Mesothelial cell of epicardium (in vitro differentiated cells): ENCODE measurements around the gene CCL17. TPM values are rescaled to one million over a fixed set of nuclear protein-coding genes. Genes with fewer than 3 reads are reported as not detected.
"Not testable (repeated sequence)": the region's sequence is repeated elsewhere in the genome, so short reads cannot be mapped to it uniquely, and the experiment has no call there.

Experiments
- DNase-seq, 2 experiments: peaks; one replicate each; pipeline ENCODE4 v3.0.0; 2021; ENCODE audit warnings: low spot score in 2 of 2; ENCODE audit not compliant: unreplicated experiment in 2 of 2
- H3K27ac Mint-ChIP-seq: 2 replicates; pipeline ENCODE4 v1.8.0; 2021; ENCODE audit warnings: mixed read lengths
- H3K27me3 Mint-ChIP-seq: 2 replicates; pipeline ENCODE4 v1.8.0; 2021; ENCODE audit warnings: low read depth, mixed read lengths
- H3K36me3 Mint-ChIP-seq: 2 replicates; pipeline ENCODE4 v1.8.0; 2021; ENCODE audit warnings: mixed read lengths
- H3K4me1 Mint-ChIP-seq: 2 replicates; pipeline ENCODE4 v1.8.0; 2021; ENCODE audit warnings: mixed read lengths
- H3K4me3 Mint-ChIP-seq: 2 replicates; pipeline ENCODE4 v1.8.0; 2021; ENCODE audit warnings: mild to moderate bottlenecking, moderate library complexity, mixed read lengths
- H3K9me3 Mint-ChIP-seq: 2 replicates; pipeline ENCODE4 v1.8.0; 2021; ENCODE audit warnings: mixed read lengths
- total RNA-seq: library from RNA; stranded (reverse); gene quantifications from 3 replicates; pipeline ENCODE4 v1.2.1, GENCODE V29; 2021
- TF ChIP-seq, protein P1 (sequence below): fragments of 200-600 bp; sonication (generic); IDR thresholded peaks from one replicate; pipeline ENCODE4 v1.5.0; 2021; ENCODE audit warnings: antibody characterized with exemption; ENCODE audit not compliant: unreplicated experiment

CCL17 gene
- total RNA-seq, 1 donor from 2014 or later: not detected

DNA sequence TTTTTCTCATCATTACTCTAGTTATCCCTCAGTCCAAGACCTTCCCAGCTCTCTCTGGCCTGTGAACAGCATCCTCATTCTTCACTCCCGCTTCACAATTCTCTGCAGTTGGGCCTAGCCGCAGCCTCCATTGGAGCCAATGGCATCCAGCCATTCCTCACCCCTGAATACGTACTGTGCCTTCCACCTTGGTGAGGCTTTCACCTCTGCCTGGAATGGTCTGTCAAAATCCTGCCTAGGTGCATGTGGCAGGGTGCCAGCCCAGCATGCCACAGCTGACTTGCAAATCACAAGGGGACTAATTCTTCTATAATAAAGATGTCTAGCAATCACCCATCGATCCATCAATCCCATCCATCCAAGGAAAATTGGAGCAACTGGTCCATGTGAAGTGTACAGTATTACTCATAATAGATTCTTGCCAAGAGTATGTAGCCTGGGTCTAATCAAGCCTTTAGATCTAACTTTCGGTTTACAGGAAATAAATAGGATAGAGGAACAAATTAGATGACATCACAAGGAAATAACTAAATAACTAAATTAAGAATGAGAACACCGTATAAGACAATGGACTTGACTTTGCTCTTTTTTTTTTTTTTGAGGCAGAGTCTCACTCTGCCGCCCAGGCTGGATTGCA lies 37.3 kb upstream of the CCL17 start:
- H3K27me3 Mint-ChIP-seq: peaks cover 16% of the 10 kb centered on the region
- H3K4me3 Mint-ChIP-seq: no peak overlapping the region
- no peak overlapping the region for H3K27ac Mint-ChIP-seq
- H3K36me3 Mint-ChIP-seq: no peaks in the 10 kb centered on the region
- TF ChIP-seq, protein P1, sequence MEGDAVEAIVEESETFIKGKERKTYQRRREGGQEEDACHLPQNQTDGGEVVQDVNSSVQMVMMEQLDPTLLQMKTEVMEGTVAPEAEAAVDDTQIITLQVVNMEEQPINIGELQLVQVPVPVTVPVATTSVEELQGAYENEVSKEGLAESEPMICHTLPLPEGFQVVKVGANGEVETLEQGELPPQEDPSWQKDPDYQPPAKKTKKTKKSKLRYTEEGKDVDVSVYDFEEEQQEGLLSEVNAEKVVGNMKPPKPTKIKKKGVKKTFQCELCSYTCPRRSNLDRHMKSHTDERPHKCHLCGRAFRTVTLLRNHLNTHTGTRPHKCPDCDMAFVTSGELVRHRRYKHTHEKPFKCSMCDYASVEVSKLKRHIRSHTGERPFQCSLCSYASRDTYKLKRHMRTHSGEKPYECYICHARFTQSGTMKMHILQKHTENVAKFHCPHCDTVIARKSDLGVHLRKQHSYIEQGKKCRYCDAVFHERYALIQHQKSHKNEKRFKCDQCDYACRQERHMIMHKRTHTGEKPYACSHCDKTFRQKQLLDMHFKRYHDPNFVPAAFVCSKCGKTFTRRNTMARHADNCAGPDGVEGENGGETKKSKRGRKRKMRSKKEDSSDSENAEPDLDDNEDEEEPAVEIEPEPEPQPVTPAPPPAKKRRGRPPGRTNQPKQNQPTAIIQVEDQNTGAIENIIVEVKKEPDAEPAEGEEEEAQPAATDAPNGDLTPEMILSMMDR: no peak
- no peak for DNase-seq
- peaks cover 2% of the 10 kb centered on the region for H3K4me1 Mint-ChIP-seq
- H3K9me3 Mint-ChIP-seq: no peaks in the 10 kb centered on the region

DNA sequence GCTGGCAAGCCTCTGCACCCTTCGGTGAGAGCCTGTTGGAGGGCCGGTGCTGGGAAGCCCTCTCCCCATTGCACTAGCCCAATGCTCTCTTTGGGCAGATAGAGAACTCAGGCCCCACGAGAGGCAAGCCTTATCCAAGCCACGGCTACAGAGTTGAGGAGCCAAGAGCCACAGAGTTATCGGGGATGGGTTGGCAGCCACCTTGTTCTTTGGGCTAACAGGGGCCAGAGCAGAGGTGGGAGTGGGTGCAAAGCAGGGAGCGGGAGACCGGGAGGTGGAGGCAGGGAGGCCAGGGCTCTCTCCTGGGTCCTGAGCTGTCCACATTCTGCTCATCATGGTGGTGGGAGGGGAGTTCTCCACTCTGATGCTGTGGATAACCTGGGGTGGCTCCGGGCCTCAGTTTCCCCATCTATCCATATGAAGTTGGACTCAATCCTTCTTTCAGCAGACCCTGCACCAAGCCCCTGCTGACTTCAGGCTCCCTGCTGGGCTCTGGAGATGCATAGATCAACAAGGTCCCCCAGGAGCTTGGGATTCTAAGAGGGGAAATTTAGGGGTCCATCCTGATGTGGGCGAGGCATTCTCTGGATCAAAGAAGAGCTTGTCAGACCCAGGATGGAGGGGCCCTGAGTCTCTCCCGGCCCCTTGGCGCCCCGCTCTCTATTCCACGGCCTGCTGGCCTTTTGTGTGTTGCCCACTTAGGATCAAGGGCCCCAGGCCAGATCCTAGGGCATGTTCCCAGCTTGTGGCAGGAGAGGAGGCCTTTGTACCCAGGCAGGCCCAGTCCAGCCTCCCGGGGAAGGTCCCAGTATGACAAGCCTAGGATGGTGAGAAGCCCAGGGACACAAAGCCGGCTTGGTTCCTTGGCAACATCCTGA lies 32.8 kb upstream of the CCL17 start:
- H3K27ac Mint-ChIP-seq: no peak overlapping the region
- TF ChIP-seq, protein P1: no peak
- peaks cover 4% of the 10 kb centered on the region for H3K27me3 Mint-ChIP-seq
- no peaks in the 10 kb centered on the region for H3K36me3 Mint-ChIP-seq
- no peaks in the 10 kb centered on the region for H3K9me3 Mint-ChIP-seq
- DNase-seq: no peak
- H3K4me3 Mint-ChIP-seq: peak overlapping the region; percentile 53
- H3K4me1 Mint-ChIP-seq: peaks cover 25% of the 10 kb centered on the region

- H3K4me3 Mint-ChIP-seq: peak within 1 kb of the TSS; percentile 53
- peak; percentile 54 to 71 for DNase-seq
- no peaks in the 10 kb centered on the region for H3K9me3 Mint-ChIP-seq
Measured at GRCh38 chr16:57372372-57373116, 32.0 kb upstream of the CCL17 start, which contains the start of gene CX3CL1. Gene CX3CL1 (plus strand): TSS chr16:57372490. CDS start chr16:57372569, 79 bp downstream.

DNA sequence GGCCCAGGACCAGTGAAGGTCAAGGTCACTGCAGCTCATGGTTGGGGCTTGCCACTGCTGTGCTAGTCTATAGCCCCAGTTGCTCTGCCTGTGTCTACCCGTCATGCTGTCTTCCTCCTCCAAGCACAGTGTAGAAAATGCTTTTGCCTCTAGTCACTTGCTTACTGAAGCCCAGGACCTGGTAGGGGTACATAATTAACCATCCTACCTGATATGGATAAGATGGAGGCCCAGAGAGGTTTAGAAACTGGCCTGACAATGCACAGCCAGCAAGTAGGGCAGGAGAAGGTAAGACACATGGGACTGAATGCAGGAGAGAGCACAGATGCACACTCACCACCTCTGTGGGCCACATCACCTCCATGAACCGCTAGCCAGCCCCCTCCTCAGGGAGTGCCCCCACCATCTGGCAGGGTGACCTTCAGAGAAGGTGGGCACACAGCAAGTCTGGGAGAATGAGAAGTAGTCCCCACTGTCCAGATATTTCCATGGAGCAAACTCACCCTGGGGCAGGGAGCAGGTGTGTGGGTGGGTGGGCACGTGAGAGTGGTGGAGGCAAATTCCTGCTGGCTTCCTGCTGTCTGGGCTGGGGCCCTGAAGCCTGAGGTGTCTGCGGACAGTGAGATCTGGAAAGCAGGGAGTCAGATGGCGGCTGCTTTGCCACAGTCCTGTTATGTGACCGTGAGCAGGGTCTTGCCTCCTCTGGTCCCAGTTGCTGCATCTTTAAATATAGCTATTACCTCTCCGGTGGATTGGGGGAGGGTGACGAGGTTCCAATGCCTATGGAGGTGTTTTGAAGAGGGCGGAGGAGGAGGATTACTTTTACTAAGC lies 31.2 kb upstream of the CCL17 start:
- no peaks in the 10 kb centered on the region for H3K9me3 Mint-ChIP-seq
- H3K36me3 Mint-ChIP-seq: no peaks in the 10 kb centered on the region
- no peak for DNase-seq
- TF ChIP-seq, protein P1: no peak
- H3K4me1 Mint-ChIP-seq: peaks cover 35% of the 10 kb centered on the region
- H3K27ac Mint-ChIP-seq: peak overlapping the region; percentile 50
- H3K4me3 Mint-ChIP-seq: peak overlapping the region; percentile 22
- no peaks in the 10 kb centered on the region for H3K27me3 Mint-ChIP-seq

More at GRCh38 chr16:57372372-57373116, 32.0 kb upstream of the CCL17 start, which contains the start of gene CX3CL1:
- Mint-ChIP-seq H3K36me3 (no peaks in the 10 kb centered on the region), H3K27me3 (no peaks in the 10 kb centered on the region), H3K4me1 (peaks cover 29% of the 10 kb centered on the region), H3K27ac (peak within 1 kb of the TSS; percentile 16)
- TF ChIP-seq, protein P1: no peak

DNA sequence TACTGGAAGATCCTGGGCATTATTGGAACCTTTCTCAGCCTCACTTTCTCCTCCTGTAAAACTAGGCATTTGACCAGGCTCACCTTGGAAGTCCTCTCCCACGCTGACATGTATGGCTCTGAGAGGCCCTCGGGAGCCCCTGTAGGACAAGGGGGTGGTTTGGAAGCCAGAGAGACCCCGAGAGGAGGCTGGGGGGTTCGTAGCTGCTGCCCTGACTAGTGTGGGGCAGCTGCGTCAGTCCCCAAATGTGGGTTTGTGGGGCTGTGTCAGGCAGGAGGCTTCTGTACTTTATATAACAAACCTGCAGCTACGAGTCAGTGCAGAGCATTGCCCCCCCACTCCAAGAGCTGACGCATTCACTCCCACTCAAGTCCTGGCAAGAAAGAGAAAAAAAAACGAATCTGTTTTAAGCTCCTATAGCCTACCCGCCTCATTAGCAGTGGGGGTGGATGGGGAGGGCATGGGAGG lies 30.5 kb upstream of the CCL17 start:
- H3K4me3 Mint-ChIP-seq: no peak overlapping the region
- H3K27ac Mint-ChIP-seq: no peak overlapping the region
- peaks cover 35% of the 10 kb centered on the region for H3K4me1 Mint-ChIP-seq

DNA sequence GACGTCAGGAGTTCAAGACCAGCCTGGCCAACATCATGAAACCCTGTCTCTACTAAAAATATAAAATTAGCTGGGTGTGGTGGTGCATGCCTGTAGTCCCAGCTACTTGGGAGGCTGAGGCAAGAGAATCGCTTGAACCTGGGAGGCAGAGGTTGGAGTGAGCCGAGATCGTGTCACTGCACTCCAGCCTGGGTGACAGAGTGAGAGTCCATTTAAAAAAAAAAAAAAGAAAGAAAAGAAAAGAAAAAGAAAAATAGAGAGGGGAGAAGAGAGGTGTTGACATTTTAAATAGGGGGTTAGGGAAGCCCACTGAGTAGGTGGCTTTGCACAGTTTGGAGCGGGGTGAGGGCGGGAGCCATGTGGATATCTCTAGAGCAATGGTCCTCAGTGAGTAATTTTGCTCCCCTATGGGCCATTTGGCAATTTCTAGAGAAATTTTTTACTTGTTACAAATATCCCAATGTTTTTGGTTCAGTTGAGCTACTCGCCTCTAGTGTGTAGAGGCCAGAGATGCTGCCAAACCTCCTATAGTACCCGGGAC lies 29.6 kb upstream of the CCL17 start:
- not testable (repeated sequence) for H3K27me3 Mint-ChIP-seq, H3K27ac Mint-ChIP-seq, H3K36me3 Mint-ChIP-seq, H3K9me3 Mint-ChIP-seq, DNase-seq, H3K4me3 Mint-ChIP-seq
- peaks cover 35% of the 10 kb centered on the region for H3K4me1 Mint-ChIP-seq

More for the DNA sequence above, 30.5 kb upstream of the CCL17 start:
- no peaks in the 10 kb centered on the region for H3K9me3 Mint-ChIP-seq
- H3K27me3 Mint-ChIP-seq: no peaks in the 10 kb centered on the region
- peak in 1 of 2 experiments; percentile 53 for DNase-seq
- TF ChIP-seq, protein P1: no peak
- no peaks in the 10 kb centered on the region for H3K36me3 Mint-ChIP-seq
